CD14-positive monocyte (primary cell): ENCODE measurements around the gene WWOX. TPM values are rescaled to one million over a fixed set of nuclear protein-coding genes. Genes with fewer than 3 reads are reported as not detected.

Source experiments
- DNase-seq, 3 donors: peaks; one replicate each; pipeline ENCODE4 v3.0.0-alpha.2; 2011 to 2022
- H2AFZ ChIP-seq: 2 replicates; pipeline ENCODE4 v1.6.0; 2012; ENCODE audit warnings: mild to moderate bottlenecking, low read depth, low read length, inconsistent platforms; ENCODE audit not compliant: insufficient read depth, poor library complexity, severe bottlenecking
- H3K27ac ChIP-seq, 2 donors: 1 replicate in 1 of 2; 2 replicates in 1 of 2; pipeline ENCODE4 v1.5.1; 2012 to 2013; ENCODE audit warnings: low read length in 2 of 2, control low read depth in 1 of 2, inconsistent platforms in 1 of 2, low read depth in 1 of 2, mild to moderate bottlenecking in 1 of 2
- H3K27me3 ChIP-seq, 2 donors: one replicate each; pipeline versions ENCODE4 v1.6.0 to v1.6.1; 2011 to 2013; ENCODE audit warnings: low read length in 2 of 2; ENCODE audit not compliant: control insufficient read depth in 2 of 2, insufficient read depth in 2 of 2
- H3K36me3 ChIP-seq, 2 donors: replicated peaks in 1 of 2; 1 replicate in 1 of 2; 2 replicates in 1 of 2; pipeline versions ENCODE4 v1.5.1 to v1.6.1; 2012 to 2013; ENCODE audit warnings: low read length in 2 of 2, control low read depth in 1 of 2, inconsistent platforms in 1 of 2, mild to moderate bottlenecking in 1 of 2; ENCODE audit not compliant: insufficient read depth in 2 of 2, control insufficient read depth in 1 of 2
- H3K4me1 ChIP-seq, 2 donors: 1 replicate in 1 of 2; 2 replicates in 1 of 2; pipeline versions ENCODE4 v1.5.1 to v1.6.1; 2012 to 2013; ENCODE audit warnings: low read length in 2 of 2, control low read depth in 1 of 2, inconsistent platforms in 1 of 2, mild to moderate bottlenecking in 1 of 2, moderate library complexity in 1 of 2; ENCODE audit not compliant: insufficient read depth in 2 of 2, control insufficient read depth in 1 of 2
- H3K4me2 ChIP-seq: replicated peaks from 2 replicates; pipeline ENCODE3; 2012; ENCODE audit warnings: low read length, moderate library complexity, mild to moderate bottlenecking; ENCODE audit not compliant: poor library complexity, severe bottlenecking; ENCODE audit errors: extremely low read depth
- H3K4me3 ChIP-seq, 3 experiments: fragments of 200-600 bp in 1 of 3; sonication (generic) in 1 of 3; replicated peaks in 1 of 3; 1 replicate in 2 of 3; 2 replicates in 1 of 3; pipeline ENCODE4 v1.5.1; 2011 to 2013; ENCODE audit warnings: low read length in 3 of 3, mild to moderate bottlenecking in 3 of 3, control low read depth in 2 of 3, low read depth in 2 of 3, inconsistent platforms in 1 of 3, moderate library complexity in 1 of 3
- H3K79me2 ChIP-seq: 2 replicates; pipeline ENCODE4 v1.6.0; 2012; ENCODE audit warnings: mild to moderate bottlenecking, control low read depth, inconsistent platforms, low read length, moderate library complexity; ENCODE audit not compliant: insufficient read depth
- H3K9ac ChIP-seq: 2 replicates; pipeline ENCODE4 v1.6.0; 2017; ENCODE audit warnings: low read length, mild to moderate bottlenecking; ENCODE audit not compliant: insufficient read depth, poor library complexity, severe bottlenecking
- H3K9me3 ChIP-seq, 2 donors: replicated peaks in 1 of 2; 1 replicate in 1 of 2; 2 replicates in 1 of 2; pipeline versions ENCODE4 v1.5.1 to v1.6.1; 2012 to 2013; ENCODE audit warnings: low read length in 2 of 2, control low read depth in 1 of 2; ENCODE audit not compliant: control insufficient read depth in 1 of 2, insufficient read depth in 1 of 2
- H4K20me1 ChIP-seq: 2 replicates; pipeline ENCODE4 v1.6.0; 2012; ENCODE audit warnings: mild to moderate bottlenecking, low read length, control low read depth, moderate library complexity; ENCODE audit not compliant: insufficient read depth
- H3K27ac Mint-ChIP-seq, 7 donors: one replicate each; pipeline ENCODE4 v1.8.0; 2020; ENCODE audit warnings: mild to moderate bottlenecking in 7 of 7, mixed read lengths in 7 of 7, moderate library complexity in 6 of 7, inconsistent platforms in 2 of 7
- H3K27me3 Mint-ChIP-seq, 3 donors: one replicate each; pipeline ENCODE4 v1.8.0; 2021 to 2022; ENCODE audit warnings: low read depth in 3 of 3, mild to moderate bottlenecking in 3 of 3, mixed read lengths in 3 of 3, moderate library complexity in 3 of 3, inconsistent platforms in 1 of 3
- H3K36me3 Mint-ChIP-seq, 2 donors: one replicate each; pipeline ENCODE4 v1.8.0; 2020; ENCODE audit warnings: mixed read lengths in 2 of 2, inconsistent platforms in 1 of 2, mild to moderate bottlenecking in 1 of 2
- H3K4me1 Mint-ChIP-seq: one replicate; pipeline ENCODE4 v1.8.0; 2020; ENCODE audit warnings: mild to moderate bottlenecking, mixed read lengths
- H3K4me3 Mint-ChIP-seq, 2 donors: one replicate each; pipeline ENCODE4 v1.8.0; 2020; ENCODE audit warnings: mild to moderate bottlenecking in 2 of 2, mixed read lengths in 2 of 2, moderate library complexity in 1 of 2
- H3K9me3 Mint-ChIP-seq, 7 donors: one replicate each; pipeline ENCODE4 v1.8.0; 2020 to 2022; ENCODE audit warnings: mixed read lengths in 7 of 7, mild to moderate bottlenecking in 6 of 7, moderate library complexity in 6 of 7, inconsistent platforms in 2 of 7
- WGBS: methylation state at CpG from one replicate; pipeline ENCODE4 v1.1.5; 2013; ENCODE audit warnings: missing lambda C conversion rate; ENCODE audit not compliant: insufficient coverage; 5-methylcytosine and 5-hydroxymethylcytosine counted together
- intact Hi-C, 2 donors: fragments of 100-400 bp; cut with micrococcal nuclease; formaldehyde crosslinking; loops; one replicate each; pipeline versions ENCODE4 v1.15.0 to v1.15.1; 2023
- polyA plus RNA-seq, 3 donors: library from polyadenylated mRNA; depleted of rRNA in 1 of 3; unstranded in 2 of 3; stranded (reverse) in 1 of 3; fragments of 300-500 nt in 2 of 3; fragments of >200 nt in 1 of 3; fragmentation: Illumina TruSeq in 2 of 3; gene quantifications; 1 replicate in 2 of 3; 2 replicates in 1 of 3; pipeline ENCODE4 v1.2.3, GENCODE V29; 2012 to 2021
- TF ChIP-seq, protein P1 (sequence below): fragments of 200-600 bp; IDR thresholded peaks from one replicate; pipeline ENCODE4 v1.8.0; 2022; ENCODE audit warnings: antibody characterized with exemption, mild to moderate bottlenecking

Gene WWOX
- polyA plus RNA-seq, 3 donors, result 4.0 to 7.0 (median 6.3) TPM

DNA sequence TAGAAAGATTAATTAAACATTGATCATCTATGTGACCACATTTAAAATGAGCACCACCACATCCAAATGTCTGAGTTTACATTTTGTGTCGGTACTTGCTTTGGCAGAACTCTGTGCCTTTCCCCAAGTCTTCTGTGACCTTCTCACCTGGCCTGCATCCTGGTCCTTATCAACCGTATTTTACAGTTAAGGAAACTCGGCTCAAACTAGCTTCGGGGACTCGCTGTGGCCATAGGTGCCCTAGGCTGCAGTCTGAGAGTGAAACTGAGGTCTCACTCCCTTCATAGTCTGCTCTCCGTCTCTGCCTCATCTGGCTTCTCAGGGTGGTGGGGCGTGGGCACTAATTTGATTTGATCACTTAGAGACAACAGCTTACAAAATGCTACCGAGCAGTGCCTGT lies 555.5 kb downstream of the WWOX start:
- no peaks in the 10 kb centered on the region for H3K79me2 ChIP-seq
- WGBS, result 94% methylated on average over 7 of the region's 8 CpGs
- no peak overlapping the region for H2AFZ ChIP-seq
- H3K4me3 ChIP-seq, result no peak overlapping the region
- H3K27ac Mint-ChIP-seq, result no peak overlapping the region
- peaks cover 0 to 2% (median 0%) of the 10 kb centered on the region in 7 donors for H3K9me3 Mint-ChIP-seq
- no peaks in the 10 kb centered on the region for H3K4me1 Mint-ChIP-seq
- no peak overlapping the region for H3K27ac ChIP-seq
- TF ChIP-seq, protein P1, sequence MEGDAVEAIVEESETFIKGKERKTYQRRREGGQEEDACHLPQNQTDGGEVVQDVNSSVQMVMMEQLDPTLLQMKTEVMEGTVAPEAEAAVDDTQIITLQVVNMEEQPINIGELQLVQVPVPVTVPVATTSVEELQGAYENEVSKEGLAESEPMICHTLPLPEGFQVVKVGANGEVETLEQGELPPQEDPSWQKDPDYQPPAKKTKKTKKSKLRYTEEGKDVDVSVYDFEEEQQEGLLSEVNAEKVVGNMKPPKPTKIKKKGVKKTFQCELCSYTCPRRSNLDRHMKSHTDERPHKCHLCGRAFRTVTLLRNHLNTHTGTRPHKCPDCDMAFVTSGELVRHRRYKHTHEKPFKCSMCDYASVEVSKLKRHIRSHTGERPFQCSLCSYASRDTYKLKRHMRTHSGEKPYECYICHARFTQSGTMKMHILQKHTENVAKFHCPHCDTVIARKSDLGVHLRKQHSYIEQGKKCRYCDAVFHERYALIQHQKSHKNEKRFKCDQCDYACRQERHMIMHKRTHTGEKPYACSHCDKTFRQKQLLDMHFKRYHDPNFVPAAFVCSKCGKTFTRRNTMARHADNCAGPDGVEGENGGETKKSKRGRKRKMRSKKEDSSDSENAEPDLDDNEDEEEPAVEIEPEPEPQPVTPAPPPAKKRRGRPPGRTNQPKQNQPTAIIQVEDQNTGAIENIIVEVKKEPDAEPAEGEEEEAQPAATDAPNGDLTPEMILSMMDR, result no peak
- no peak overlapping the region for H3K4me2 ChIP-seq
- no peaks in the 10 kb centered on the region for H4K20me1 ChIP-seq
- H3K9ac ChIP-seq, result no peak overlapping the region
- no peaks in the 10 kb centered on the region for H3K27me3 ChIP-seq
- no peaks in the 10 kb centered on the region for H3K9me3 ChIP-seq
- intact Hi-C loops, result no loop called here
- no peaks in the 10 kb centered on the region for H3K4me1 ChIP-seq
- peaks cover 2 to 5% (median 4%) of the 10 kb centered on the region in 3 donors for H3K27me3 Mint-ChIP-seq
- H3K36me3 ChIP-seq, result no peaks in the 10 kb centered on the region
- no peak for DNase-seq
- no peaks in the 10 kb centered on the region for H3K36me3 Mint-ChIP-seq
- no peak overlapping the region for H3K4me3 Mint-ChIP-seq

DNA sequence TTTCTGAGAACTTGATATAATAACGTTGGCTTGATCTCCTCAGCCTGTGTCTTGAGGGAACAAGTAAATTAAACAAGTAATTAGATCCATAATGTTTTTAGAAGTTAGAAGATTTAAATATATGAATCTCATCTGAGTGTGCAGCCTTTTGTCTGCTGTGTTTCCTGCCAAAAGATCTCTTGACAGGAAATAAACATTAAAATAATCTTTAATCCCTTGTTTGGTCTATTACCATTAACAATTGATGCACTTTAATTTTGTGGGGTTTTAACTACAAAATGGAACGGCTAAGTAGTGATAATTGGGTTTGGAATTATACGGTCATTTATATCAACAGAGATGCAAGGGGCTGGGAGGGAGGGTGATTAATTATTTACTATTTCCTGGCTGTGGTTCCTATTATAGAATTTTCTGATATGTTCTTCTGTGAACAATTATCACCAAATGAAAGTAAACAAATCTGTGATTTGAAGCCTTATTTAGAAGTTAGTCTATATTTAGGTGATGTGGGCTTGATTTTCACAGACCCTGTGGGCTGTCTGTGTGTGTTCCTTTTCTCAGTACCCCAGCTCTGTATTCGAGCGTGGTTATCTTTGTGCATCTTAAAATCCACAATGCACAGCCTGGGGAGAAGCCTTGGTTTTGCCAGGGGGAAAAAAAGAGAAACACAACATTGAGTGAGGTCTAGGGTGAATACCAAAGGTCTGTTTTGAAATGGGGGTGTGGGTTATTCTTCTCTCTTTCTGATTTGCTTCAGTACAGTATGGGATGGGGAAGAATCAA lies 556.1 kb downstream of the WWOX start:
- Mint-ChIP-seq H3K9me3 (peaks cover 0 to 2% (median 0%) of the 10 kb centered on the region in 7 donors), H3K27me3 (peaks cover 2 to 5% (median 4%) of the 10 kb centered on the region in 3 donors), H3K27ac (no peak overlapping the region), H3K4me1 (no peaks in the 10 kb centered on the region), H3K36me3 (no peaks in the 10 kb centered on the region), H3K4me3 (no peak overlapping the region)
- H3K4me1 ChIP-seq, result no peaks in the 10 kb centered on the region
- no CpG with 5 or more reads among the region's 5 CpGs for WGBS
- H3K27ac ChIP-seq, result no peak overlapping the region
- no peak for DNase-seq
- no peak overlapping the region for H3K4me2 ChIP-seq
- no peaks in the 10 kb centered on the region for H3K9me3 ChIP-seq
- TF ChIP-seq, protein P1, result no peak
- no peak overlapping the region for H3K9ac ChIP-seq
- intact Hi-C loops, result no loop called here
- H3K79me2 ChIP-seq, result no peaks in the 10 kb centered on the region
- H3K36me3 ChIP-seq, result no peaks in the 10 kb centered on the region
- H3K27me3 ChIP-seq, result no peaks in the 10 kb centered on the region
- no peak overlapping the region for H3K4me3 ChIP-seq
- H4K20me1 ChIP-seq, result no peaks in the 10 kb centered on the region
- no peak overlapping the region for H2AFZ ChIP-seq
